ENCODE data around the gene THOC2. TPM values are rescaled to one million over a fixed set of nuclear protein-coding genes. Genes with fewer than 3 reads are reported as not detected.

THOC2 gene
- total RNA-seq, 2 donors from 2014 or later = 88.8 to 93.2 TPM

- H3K27me3 ChIP-seq (ENCODE audit: control insufficient read depth, insufficient read depth, low read length, poor library complexity, severe bottlenecking) = no peaks in the 10 kb centered on the region
- WGBS, 2 experiments (ENCODE audit: insufficient coverage in 1 of 2, insufficient read length in 1 of 2) = 100% methylated on average over 1 of the region's 1 CpG; no CpG with 5 or more reads in 1 of the 2 experiments
These were observed 10.5 kb upstream of the THOC2 start for GRCh38 chrX:123743312-123743711.

GRCh38 chrX:123742440-123742839 is 9.6 kb upstream of the THOC2 start:
- no peaks in the 10 kb centered on the region for H3K27me3 Mint-ChIP-seq (ENCODE audit: insufficient read depth)
- DNase-seq = no peak
- H3K9me3 Mint-ChIP-seq = peaks cover 62% of the 10 kb centered on the region
- no peaks in the 10 kb centered on the region for H3K4me1 ChIP-seq (ENCODE audit: control insufficient read depth, insufficient read depth, low read length)
- no peak overlapping the region for H3K27ac Mint-ChIP-seq
- WGBS, 2 experiments (ENCODE audit: insufficient coverage in 1 of 2, insufficient read length in 1 of 2) = 88% methylated on average over 1 of the region's 1 CpG; no CpG with 5 or more reads in 1 of the 2 experiments
- H3K36me3 ChIP-seq (ENCODE audit: control insufficient read depth, insufficient read depth, low read length) = no peaks in the 10 kb centered on the region
- no peak overlapping the region for H3K4me3 ChIP-seq (ENCODE audit: low read length)
- no peaks in the 10 kb centered on the region for H3K36me3 Mint-ChIP-seq (ENCODE audit: low read depth)
- no peaks in the 10 kb centered on the region for H3K9me3 ChIP-seq (ENCODE audit: control insufficient read depth, low read length)
- no peak overlapping the region for H3K4me3 Mint-ChIP-seq
- no peak overlapping the region for H3K27ac ChIP-seq (ENCODE audit: low read depth, low read length)
- H3K9ac ChIP-seq (ENCODE audit: extremely low read depth, low read length, poor library complexity, severe bottlenecking) = no peak overlapping the region
- H3K27me3 ChIP-seq (ENCODE audit: control insufficient read depth, insufficient read depth, low read length, poor library complexity, severe bottlenecking) = no peaks in the 10 kb centered on the region
- TF ChIP-seq, protein P1, sequence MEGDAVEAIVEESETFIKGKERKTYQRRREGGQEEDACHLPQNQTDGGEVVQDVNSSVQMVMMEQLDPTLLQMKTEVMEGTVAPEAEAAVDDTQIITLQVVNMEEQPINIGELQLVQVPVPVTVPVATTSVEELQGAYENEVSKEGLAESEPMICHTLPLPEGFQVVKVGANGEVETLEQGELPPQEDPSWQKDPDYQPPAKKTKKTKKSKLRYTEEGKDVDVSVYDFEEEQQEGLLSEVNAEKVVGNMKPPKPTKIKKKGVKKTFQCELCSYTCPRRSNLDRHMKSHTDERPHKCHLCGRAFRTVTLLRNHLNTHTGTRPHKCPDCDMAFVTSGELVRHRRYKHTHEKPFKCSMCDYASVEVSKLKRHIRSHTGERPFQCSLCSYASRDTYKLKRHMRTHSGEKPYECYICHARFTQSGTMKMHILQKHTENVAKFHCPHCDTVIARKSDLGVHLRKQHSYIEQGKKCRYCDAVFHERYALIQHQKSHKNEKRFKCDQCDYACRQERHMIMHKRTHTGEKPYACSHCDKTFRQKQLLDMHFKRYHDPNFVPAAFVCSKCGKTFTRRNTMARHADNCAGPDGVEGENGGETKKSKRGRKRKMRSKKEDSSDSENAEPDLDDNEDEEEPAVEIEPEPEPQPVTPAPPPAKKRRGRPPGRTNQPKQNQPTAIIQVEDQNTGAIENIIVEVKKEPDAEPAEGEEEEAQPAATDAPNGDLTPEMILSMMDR (conservative IDR thresholded peaks at IDR 0.05) = no peak
- peaks cover 4% of the 10 kb centered on the region for H3K4me1 Mint-ChIP-seq

More at GRCh38 chrX:123743312-123743711, 10.5 kb upstream of the THOC2 start:
- H3K9me3 ChIP-seq (ENCODE audit: control insufficient read depth, low read length) = no peaks in the 10 kb centered on the region
- no peak overlapping the region for H3K4me3 ChIP-seq (ENCODE audit: low read length)
- H3K27ac ChIP-seq (ENCODE audit: low read depth, low read length) = no peak overlapping the region
- DNase-seq = no peak
- peaks cover 4% of the 10 kb centered on the region for H3K4me1 Mint-ChIP-seq
- no peaks in the 10 kb centered on the region for H3K4me1 ChIP-seq (ENCODE audit: control insufficient read depth, insufficient read depth, low read length)
- H3K27me3 Mint-ChIP-seq (ENCODE audit: insufficient read depth) = no peaks in the 10 kb centered on the region
- H3K27ac Mint-ChIP-seq = no peak overlapping the region
- peaks cover 60% of the 10 kb centered on the region for H3K9me3 Mint-ChIP-seq
- H3K36me3 ChIP-seq (ENCODE audit: control insufficient read depth, insufficient read depth, low read length) = no peaks in the 10 kb centered on the region
- TF ChIP-seq, protein P1 (conservative IDR thresholded peaks at IDR 0.05) = no peak
- no peak overlapping the region for H3K9ac ChIP-seq (ENCODE audit: extremely low read depth, low read length, poor library complexity, severe bottlenecking)
- H3K36me3 Mint-ChIP-seq (ENCODE audit: low read depth) = no peaks in the 10 kb centered on the region
- H3K4me3 Mint-ChIP-seq = no peak overlapping the region

- H3K9ac ChIP-seq (ENCODE audit: extremely low read depth, low read length, poor library complexity, severe bottlenecking) = no peak overlapping the region
- H3K9me3 ChIP-seq (ENCODE audit: control insufficient read depth, low read length) = no peaks in the 10 kb centered on the region
- no peaks in the 10 kb centered on the region for H3K36me3 Mint-ChIP-seq (ENCODE audit: low read depth)
- H3K4me1 ChIP-seq (ENCODE audit: control insufficient read depth, insufficient read depth, low read length) = no peaks in the 10 kb centered on the region
- 89% methylated on average over 3 of the region's 3 CpGs; no CpG with 5 or more reads in 1 of the 2 experiments for WGBS, 2 experiments (ENCODE audit: insufficient coverage in 1 of 2, insufficient read length in 1 of 2)
- TF ChIP-seq, protein P1 (conservative IDR thresholded peaks at IDR 0.05) = no peak
- H3K4me3 Mint-ChIP-seq = no peak overlapping the region
- H3K27me3 ChIP-seq (ENCODE audit: control insufficient read depth, insufficient read depth, low read length, poor library complexity, severe bottlenecking) = no peaks in the 10 kb centered on the region
- no peak for DNase-seq
- H3K27ac ChIP-seq (ENCODE audit: low read depth, low read length) = no peak overlapping the region
- peaks cover 63% of the 10 kb centered on the region for H3K9me3 Mint-ChIP-seq
- no peaks in the 10 kb centered on the region for H3K27me3 Mint-ChIP-seq (ENCODE audit: insufficient read depth)
- no peak overlapping the region for H3K27ac Mint-ChIP-seq
- H3K4me3 ChIP-seq (ENCODE audit: low read length) = no peak overlapping the region
- peaks cover 7% of the 10 kb centered on the region for H3K4me1 Mint-ChIP-seq
- H3K36me3 ChIP-seq (ENCODE audit: control insufficient read depth, insufficient read depth, low read length) = no peaks in the 10 kb centered on the region
These were observed 7.7 kb upstream of the THOC2 start for GRCh38 chrX:123740536-123740935.
